Tibial nerve (tissue), 3 donors: ENCODE data around the gene TTC27.

ENCODE experiments used
- POLR2A ChIP-seq, 2 donors: fragments of 450-650 bp; IDR thresholded peaks; one replicate each; pipeline ENCODE4 v1.6.1; 2017; ENCODE audit warnings: antibody characterized with exemption in 2 of 2, mild to moderate bottlenecking in 2 of 2, moderate library complexity in 2 of 2
- TF ChIP-seq, protein P1 (sequence below), 5 experiments: fragments of 200-600 bp in 3 of 5; fragments of 450-650 bp in 2 of 5; sonication (generic) in 3 of 5; IDR thresholded peaks; one replicate each; pipeline ENCODE4 v1.5.1; 2016 to 2019; ENCODE audit warnings: antibody characterized with exemption in 5 of 5, mild to moderate bottlenecking in 3 of 5, moderate library complexity in 2 of 5

DNA sequence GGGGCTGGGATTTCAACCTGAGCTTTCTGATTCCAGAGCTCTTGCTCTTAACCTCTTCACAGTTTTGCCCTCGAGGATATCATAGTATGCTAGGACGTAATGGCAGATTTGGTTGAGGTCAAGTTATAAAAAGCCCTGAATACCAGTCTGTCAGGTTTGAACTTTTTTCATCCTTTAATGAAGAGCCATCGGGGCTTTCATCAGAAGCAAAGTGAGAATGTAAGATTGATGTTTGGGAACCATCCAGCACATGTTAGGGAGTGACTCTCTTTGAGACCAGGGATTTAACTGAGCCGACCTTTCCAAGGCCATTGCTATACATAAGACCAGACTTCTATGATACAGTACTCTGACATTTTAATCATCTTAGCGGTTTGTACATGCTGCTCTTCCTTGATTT lies 142.5 kb downstream of the TTC27 start:
- no peak for TF ChIP-seq POLR2A (IDR thresholded peaks at IDR 0.05)
- TF ChIP-seq, protein P1, sequence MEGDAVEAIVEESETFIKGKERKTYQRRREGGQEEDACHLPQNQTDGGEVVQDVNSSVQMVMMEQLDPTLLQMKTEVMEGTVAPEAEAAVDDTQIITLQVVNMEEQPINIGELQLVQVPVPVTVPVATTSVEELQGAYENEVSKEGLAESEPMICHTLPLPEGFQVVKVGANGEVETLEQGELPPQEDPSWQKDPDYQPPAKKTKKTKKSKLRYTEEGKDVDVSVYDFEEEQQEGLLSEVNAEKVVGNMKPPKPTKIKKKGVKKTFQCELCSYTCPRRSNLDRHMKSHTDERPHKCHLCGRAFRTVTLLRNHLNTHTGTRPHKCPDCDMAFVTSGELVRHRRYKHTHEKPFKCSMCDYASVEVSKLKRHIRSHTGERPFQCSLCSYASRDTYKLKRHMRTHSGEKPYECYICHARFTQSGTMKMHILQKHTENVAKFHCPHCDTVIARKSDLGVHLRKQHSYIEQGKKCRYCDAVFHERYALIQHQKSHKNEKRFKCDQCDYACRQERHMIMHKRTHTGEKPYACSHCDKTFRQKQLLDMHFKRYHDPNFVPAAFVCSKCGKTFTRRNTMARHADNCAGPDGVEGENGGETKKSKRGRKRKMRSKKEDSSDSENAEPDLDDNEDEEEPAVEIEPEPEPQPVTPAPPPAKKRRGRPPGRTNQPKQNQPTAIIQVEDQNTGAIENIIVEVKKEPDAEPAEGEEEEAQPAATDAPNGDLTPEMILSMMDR (IDR thresholded peaks at IDR 0.05) = no peak
